Erythroblast (primary cell): ENCODE results near the gene TMEM50B.
"Not testable (repeated sequence)": the region's sequence is repeated elsewhere in the genome, so short reads cannot be mapped to it uniquely, and the experiment has no call there.

Experiments
- GATA1 ChIP-seq: IDR thresholded peaks from 2 replicates; pipeline ENCODE4 v1.6.1; 2011; ENCODE audit warnings: low read depth, mild to moderate bottlenecking, control low read depth, low read length, moderate library complexity
- POLR2A ChIP-seq: IDR thresholded peaks from 2 replicates; pipeline ENCODE4 v1.6.1; 2011; ENCODE audit warnings: mild to moderate bottlenecking, low read length

GRCh38 chr21:33507003-33507402 lies 27.2 kb upstream of the TMEM50B start:
- not testable (repeated sequence) for TF ChIP-seq POLR2A, GATA1
